GM11168 (cell line): Measurements from ENCODE around the gene CHMP3.
"Not testable (repeated sequence)": the region's sequence is repeated elsewhere in the genome, so short reads cannot be mapped to it uniquely, and the experiment has no call there.

Experiments
- in situ Hi-C: fragments of 300-500 bp; cut with MboI; formaldehyde crosslinking; loops from one replicate; pipeline ENCODE4 v1.12.0; 2022; ENCODE audit warnings: low sequenced_read_pairs; ENCODE audit not compliant: unreplicated experiment

The CHMP3 gene

GRCh38 chr2:86562922-86563649, at the start of gene CHMP3:
Gene CHMP3 (minus strand): TSS chr2:86563443. CDS start chr2:86563348, 95 bp downstream.
- in situ Hi-C loops = no loop called here

GRCh38 chr2:86610871-86611270, 47.6 kb upstream of the CHMP3 start:
- in situ Hi-C loops = no loop called here

GRCh38 chr2:86608832-86609410, 45.7 kb upstream of the CHMP3 start:
- in situ Hi-C loops = no loop called here

GRCh38 chr2:86603905-86604304, 40.7 kb upstream of the CHMP3 start:
- in situ Hi-C loops = no loop called here

GRCh38 chr2:86598966-86599365, 35.7 kb upstream of the CHMP3 start:
- in situ Hi-C loops = no loop called here

- in situ Hi-C loops = no loop called here
Observed at GRCh38 chr2:86596118-86596517, 32.9 kb upstream of the CHMP3 start.

- in situ Hi-C loops = no loop called here
Observed at GRCh38 chr2:86593266-86593665, 30.0 kb upstream of the CHMP3 start.

GRCh38 chr2:86592547-86593230, 29.4 kb upstream of the CHMP3 start:
- in situ Hi-C loops = no loop called here

GRCh38 chr2:86589701-86590100, 26.5 kb upstream of the CHMP3 start:
- in situ Hi-C loops = not testable (repeated sequence)

- in situ Hi-C loops = no loop called here
Observed at GRCh38 chr2:86584151-86584913, 21.1 kb upstream of the CHMP3 start.

GRCh38 chr2:86580560-86580959, 17.3 kb upstream of the CHMP3 start:
- in situ Hi-C loops = no loop called here

- in situ Hi-C loops = no loop called here
Observed at GRCh38 chr2:86577817-86578456, 14.7 kb upstream of the CHMP3 start.

GRCh38 chr2:86570059-86570458, 6.8 kb upstream of the CHMP3 start:
- in situ Hi-C loops = no loop called here

GRCh38 chr2:86566821-86567190, 3.6 kb upstream of the CHMP3 start:
- in situ Hi-C loops = no loop called here

GRCh38 chr2:86566158-86566820, 3.0 kb upstream of the CHMP3 start:
- in situ Hi-C loops = no loop called here

GRCh38 chr2:86563650-86564061, 413 bp upstream of the CHMP3 start:
- in situ Hi-C loops = no loop called here

- in situ Hi-C loops = no loop called here
Observed at GRCh38 chr2:86562485-86562921, 740 bp downstream of the CHMP3 start.

GRCh38 chr2:86557836-86558235, 5.4 kb downstream of the CHMP3 start:
- in situ Hi-C loops = no loop called here

GRCh38 chr2:86556508-86556907, 6.7 kb downstream of the CHMP3 start:
- in situ Hi-C loops = no loop called here

GRCh38 chr2:86552889-86553288, 10.4 kb downstream of the CHMP3 start:
- in situ Hi-C loops = no loop called here
